ENCODE measurements around the gene TRPC4. TPM values are rescaled to one million over a fixed set of nuclear protein-coding genes. Genes with fewer than 3 reads are reported as not detected.

TRPC4 gene
- total RNA-seq, 1 donor from 2014 or later: 0.19 TPM

GRCh38 chr13:37616131-37616530 is 253.4 kb downstream of the TRPC4 start:
- intact Hi-C loops (cut with micrococcal nuclease): no loop called here

GRCh38 chr13:37615276-37615675 is 254.3 kb downstream of the TRPC4 start:
- TF ChIP-seq CTCF (IDR thresholded peaks at IDR 0.05; ENCODE audit: borderline replicate concordance): no peak
- Histone ChIP-seq H3K4me1 (no peaks in the 10 kb centered on the region), H3K9me3 (replicated peaks) (no peaks in the 10 kb centered on the region)

More at GRCh38 chr13:37616131-37616530, 253.4 kb downstream of the TRPC4 start:
- H3K4me3 ChIP-seq: no peak overlapping the region
- H3K36me3 ChIP-seq: no peaks in the 10 kb centered on the region
- TF ChIP-seq CTCF (IDR thresholded peaks at IDR 0.05; ENCODE audit: borderline replicate concordance): no peak
- no peak for DNase-seq
- H3K4me1 ChIP-seq: no peaks in the 10 kb centered on the region
- no peaks in the 10 kb centered on the region for H3K27me3 ChIP-seq (ENCODE audit: low read depth)
- H3K9me3 ChIP-seq (replicated peaks): no peaks in the 10 kb centered on the region
- H3K27ac ChIP-seq (replicated peaks): no peak overlapping the region

GRCh38 chr13:37613638-37614037 is 255.9 kb downstream of the TRPC4 start:
- no peak overlapping the region for H3K4me3 ChIP-seq
- H3K27me3 ChIP-seq (ENCODE audit: low read depth): no peaks in the 10 kb centered on the region
- no peaks in the 10 kb centered on the region for H3K9me3 ChIP-seq (replicated peaks)
- no peak overlapping the region for H3K27ac ChIP-seq (replicated peaks)
- no peaks in the 10 kb centered on the region for H3K4me1 ChIP-seq
- no peak for DNase-seq
- H3K36me3 ChIP-seq: no peaks in the 10 kb centered on the region
- TF ChIP-seq CTCF (IDR thresholded peaks at IDR 0.05; ENCODE audit: borderline replicate concordance): no peak
- intact Hi-C loops (cut with micrococcal nuclease): no loop called here

More at GRCh38 chr13:37615276-37615675, 254.3 kb downstream of the TRPC4 start:
- Histone ChIP-seq H3K27me3 (ENCODE audit: low read depth) (no peaks in the 10 kb centered on the region), H3K36me3 (no peaks in the 10 kb centered on the region), H3K27ac (replicated peaks) (no peak overlapping the region), H3K4me3 (no peak overlapping the region)
- no peak for DNase-seq
- intact Hi-C loops (cut with micrococcal nuclease): no loop called here

- no peaks in the 10 kb centered on the region for H3K36me3 ChIP-seq
- H3K4me3 ChIP-seq: no peak overlapping the region
- no peaks in the 10 kb centered on the region for H3K4me1 ChIP-seq
- H3K9me3 ChIP-seq (replicated peaks): no peaks in the 10 kb centered on the region
- DNase-seq: no peak
- H3K27ac ChIP-seq (replicated peaks): no peak overlapping the region
- TF ChIP-seq CTCF (IDR thresholded peaks at IDR 0.05; ENCODE audit: borderline replicate concordance): no peak
- no peaks in the 10 kb centered on the region for H3K27me3 ChIP-seq (ENCODE audit: low read depth)
- intact Hi-C loops (cut with micrococcal nuclease): no loop called here
Measured at GRCh38 chr13:37613236-37613635, 256.3 kb downstream of the TRPC4 start.

- DNase-seq: no peak
- H3K4me3 ChIP-seq: no peak overlapping the region
Measured at GRCh38 chr13:37608750-37609339, 260.7 kb downstream of the TRPC4 start.

More at GRCh38 chr13:37608750-37609339, 260.7 kb downstream of the TRPC4 start:
- intact Hi-C loops (cut with micrococcal nuclease): loop anchor here (10.0 kb wide), 1 partner anchor 534 kb away; no protein-coding TSS in a partner anchor
- peak; percentile 52 for TF ChIP-seq CTCF (IDR thresholded peaks at IDR 0.05; ENCODE audit: borderline replicate concordance)
- Histone ChIP-seq H3K4me1 (no peaks in the 10 kb centered on the region), H3K27me3 (ENCODE audit: low read depth) (no peaks in the 10 kb centered on the region), H3K27ac (replicated peaks) (no peak overlapping the region), H3K9me3 (replicated peaks) (peaks cover 12% of the 10 kb centered on the region), H3K36me3 (no peaks in the 10 kb centered on the region)
